K562 (cell line): ENCODE data around the gene LRIT3. TPM values are rescaled to one million over a fixed set of nuclear protein-coding genes. Genes with fewer than 3 reads are reported as not detected.

Source experiments
- ATAC-seq: fragments of 200-7000 bp; cut with Tn5 transposase; 3 replicates; pipeline ENCODE4 v1.9.1; 2020; ENCODE audit warnings: moderate library complexity
- BruUV-seq: library from RNA; stranded (reverse); fragments of 400-500 nt; replicated peaks from 2 replicates; lab custom pipeline; 2021; lab: Mats Ljungman, UMichigan
- CTCF ChIA-PET: fragments of 300-600 bp; formaldehyde crosslinking; extraction: SDS; loops from one replicate; lab custom pipeline; 2021; ENCODE audit warnings: low intra/inter-chr PET ratio; lab: Yijun Ruan, JAX
- POLR2A ChIA-PET: fragments of 300-600, 350-650 bp; sonication (Branson Sonifier 250); formaldehyde crosslinking; extraction: SDS; loops from one replicate; lab custom pipeline; 2021; ENCODE audit warnings: antibody characterized with exemption, inconsistent platforms; lab: Yijun Ruan, JAX
- DNase-seq, 4 experiments: peaks; one replicate each; pipeline versions ENCODE4 v3.0.0 to v3.0.0-alpha.2; 2011 to 2018; ENCODE audit warnings: low spot score in 3 of 4, mixed read lengths in 3 of 4; ENCODE audit errors: extremely low read depth in 1 of 4
- FAIRE-seq: peaks from 2 replicates; lab custom pipeline; 2011; peaks lifted over from hg19 to GRCh38; lab: Jason Lieb, UNC
- H2AFZ ChIP-seq: 2 replicates; pipeline ENCODE4 v1.6.0; 2011; ENCODE audit warnings: low read depth, low read length, control low read depth, inconsistent platforms
- H3K27ac ChIP-seq: fragments of 200-600 bp; 3 replicates; pipeline ENCODE4 v1.8.0; 2011; ENCODE audit warnings: low read depth, mild to moderate bottlenecking, control low read depth, inconsistent platforms, low read length, moderate library complexity, mixed read lengths; ENCODE audit errors: extremely low read depth
- H3K27me3 ChIP-seq, 2 experiments: fragments of 300-600 bp in 1 of 2; 2 replicates in 1 of 2; 3 replicates in 1 of 2; pipeline versions ENCODE4 v1.6.0 to v1.8.0; 2011; ENCODE audit warnings: inconsistent platforms in 2 of 2, low read length in 2 of 2, mild to moderate bottlenecking in 1 of 2, mixed read lengths in 1 of 2, moderate library complexity in 1 of 2; ENCODE audit not compliant: control insufficient read depth in 2 of 2, insufficient read depth in 2 of 2
- H3K36me3 ChIP-seq: fragments of 300-600 bp; 3 replicates; pipeline ENCODE4 v1.8.0; 2011; ENCODE audit warnings: mild to moderate bottlenecking, low read length, inconsistent platforms; ENCODE audit not compliant: control insufficient read depth, insufficient read depth
- H3K4me1 ChIP-seq, 2 experiments: fragments of 200-600 bp in 1 of 2; replicated peaks in 1 of 2; 2 replicates in 1 of 2; 3 replicates in 1 of 2; pipeline versions ENCODE4 v1.5.1 to v1.8.0; 2011; ENCODE audit warnings: inconsistent platforms in 2 of 2, low read length in 2 of 2, mild to moderate bottlenecking in 1 of 2, mixed read lengths in 1 of 2, moderate library complexity in 1 of 2; ENCODE audit not compliant: control insufficient read depth in 2 of 2, insufficient read depth in 2 of 2
- H3K4me2 ChIP-seq: 2 replicates; pipeline ENCODE4 v1.6.1; 2011; ENCODE audit warnings: low read length, control low read depth, inconsistent platforms, mixed read lengths; ENCODE audit not compliant: insufficient read depth
- H3K4me3 ChIP-seq: fragments of 200-600 bp; sonication (generic), shearing (Covaris generic); 2 replicates; pipeline ENCODE4 v1.5.1; 2016; ENCODE audit warnings: control low read depth, inconsistent platforms
- H3K79me2 ChIP-seq: fragments of 200-600 bp; 3 replicates; pipeline ENCODE4 v1.8.0; 2011; ENCODE audit warnings: low read length, inconsistent platforms; ENCODE audit not compliant: control insufficient read depth, insufficient read depth
- H3K9ac ChIP-seq, 2 experiments: 2 replicates each; pipeline versions ENCODE4 v1.6.0 to v1.6.1; 2011; ENCODE audit warnings: low read depth in 2 of 2, low read length in 2 of 2, control low read depth in 1 of 2, inconsistent platforms in 1 of 2, mild to moderate bottlenecking in 1 of 2, mixed read lengths in 1 of 2; ENCODE audit not compliant: insufficient read depth in 1 of 2
- H3K9me1 ChIP-seq: one replicate; pipeline ENCODE4 v1.6.0; 2011; ENCODE audit warnings: inconsistent platforms, mild to moderate bottlenecking, low read length, moderate library complexity; ENCODE audit not compliant: control insufficient read depth, insufficient read depth
- H3K9me3 ChIP-seq: replicated peaks from 2 replicates; pipeline ENCODE4 v1.5.1; 2011; ENCODE audit warnings: low read depth, low read length, inconsistent platforms; ENCODE audit not compliant: control insufficient read depth, insufficient read depth
- H4K20me1 ChIP-seq: replicated peaks from 2 replicates; pipeline ENCODE4 v1.6.1; 2011; ENCODE audit warnings: low read length, inconsistent platforms, mixed read lengths; ENCODE audit not compliant: control insufficient read depth, insufficient read depth
- ADNP ChIP-seq: fragments of 200-800 bp; sonication (Bioruptor generic); IDR thresholded peaks from 2 replicates; pipeline ENCODE4 v1.6.1; 2016; ENCODE audit warnings: missing genetic modification characterization, missing compliant biosample characterization
- C11orf30 ChIP-seq: fragments of 450-650 bp; IDR thresholded peaks from 2 replicates; pipeline ENCODE4 v1.6.1; 2016; ENCODE audit warnings: low read depth, mild to moderate bottlenecking
- DNMT1 ChIP-seq: fragments of 450-650 bp; IDR thresholded peaks from 2 replicates; pipeline ENCODE4 v1.6.1; 2016; ENCODE audit warnings: antibody characterized with exemption, mild to moderate bottlenecking
- ELF1 ChIP-seq: fragments of 200-800 bp; sonication (Bioruptor generic); IDR thresholded peaks from 2 replicates; pipeline ENCODE4 v1.6.1; 2016; ENCODE audit warnings: missing genetic modification characterization, missing compliant biosample characterization
- ELK1 ChIP-seq: sonication (generic); formaldehyde crosslinking; IDR thresholded peaks from 2 replicates; pipeline ENCODE4 v1.8.1; 2022; ENCODE audit warnings: missing genetic modification reagents
- ETV5 ChIP-seq: sonication (generic); formaldehyde crosslinking; IDR thresholded peaks from 2 replicates; pipeline ENCODE4 v1.4.0; 2020; ENCODE audit warnings: low read depth, mild to moderate bottlenecking, missing genetic modification reagents
- MAFG ChIP-seq: fragments of 450-650 bp; conservative IDR thresholded peaks from 2 replicates; pipeline ENCODE4 v1.6.1; 2016; ENCODE audit warnings: missing genetic modification characterization, missing compliant biosample characterization
- MAFK ChIP-seq: IDR thresholded peaks from 2 replicates; pipeline ENCODE4 v1.6.1; 2011; ENCODE audit warnings: low read length, improper control_type of control experiment
- NCOA4 ChIP-seq: fragments of 450-650 bp; IDR thresholded peaks from 2 replicates; pipeline ENCODE4 v1.6.1; 2018; ENCODE audit warnings: mild to moderate bottlenecking; ENCODE audit not compliant: partially characterized antibody
- RBM34 ChIP-seq: fragments of 200-400 bp; formaldehyde crosslinking; IDR thresholded peaks from 2 replicates; pipeline ENCODE4 v1.6.1; 2018; ENCODE audit warnings: low read length, borderline replicate concordance; ENCODE audit not compliant: insufficient read depth
- WGBS: fragments of 100-300 bp; shearing (Covaris generic); methylation state at CpG from one replicate; pipeline ENCODE4 v1.1.6; 2016; ENCODE audit warnings: low coverage, mixed read lengths; ENCODE audit not compliant: insufficient coverage; ENCODE audit errors: missing lambda C conversion rate; 5-methylcytosine and 5-hydroxymethylcytosine counted together
- in situ Hi-C: fragments of 300-500 bp; cut with MboI; formaldehyde crosslinking; loops from 4 replicates; pipeline ENCODE4 v1.15.0; 2018; ENCODE audit warnings: inconsistent platforms, mixed read lengths
- intact Hi-C: fragments of 100-400 bp; cut with micrococcal nuclease; formaldehyde crosslinking; loops from 2 replicates; pipeline ENCODE4 v1.14.2; 2022
- polyA plus RNA-seq, 8 experiments: library from polyadenylated mRNA; depleted of rRNA in 4 of 8; stranded (reverse) in 5 of 8; unstranded in 3 of 8; fragments of >200 nt; fragmentation: Nextera tagmentation in 2 of 8; fragmentation: Illumina TruSeq in 1 of 8; extraction: Ambion mirVana in 2 of 8; extraction: Trizol in 1 of 8; gene quantifications; 2 replicates each; pipeline versions ENCODE4 v1.2.1 to v1.2.3, GENCODE V29; 2011 to 2014; ENCODE audit warnings: inconsistent platforms in 1 of 8, missing spikeins in 1 of 8
- total RNA-seq, 7 experiments: library from RNA; depleted of rRNA in 6 of 7; stranded (reverse); fragments of >200 nt in 6 of 7; fragmentation: Illumina TruSeq in 2 of 7; extraction: Trizol in 2 of 7; gene quantifications; 2 replicates each; pipeline versions ENCODE4 v1.2.1 to v1.2.3, GENCODE V29; 2011 to 2021; ENCODE audit warnings: low replicate concordance in 1 of 7

Gene LRIT3
- total and polyA plus RNA-seq, 9 of the 15 experiments (the other 6 are each of a cell fraction or from before 2014, with no cell fraction given), result 0.04 to 0.10 (median 0.04) TPM; not detected in 4

DNA sequence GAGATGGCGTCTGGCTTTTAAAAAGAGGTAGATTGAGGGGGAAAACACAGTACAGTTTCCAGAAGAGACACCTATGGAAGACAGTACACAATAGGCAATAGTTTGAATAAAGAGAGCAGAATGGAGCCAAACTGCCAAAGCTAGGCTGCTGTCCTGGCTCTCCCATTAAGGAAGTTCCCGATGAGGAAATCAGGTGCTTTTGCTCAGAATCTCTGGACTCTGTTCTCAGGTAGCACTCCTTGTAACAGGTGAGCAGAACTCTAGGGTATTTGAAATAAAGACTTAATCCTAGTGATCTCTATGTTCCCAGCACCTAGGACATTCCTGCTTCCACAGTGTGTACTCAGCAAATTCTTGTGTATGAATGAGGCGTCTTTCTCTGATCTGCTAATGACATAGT is 66.4 kb downstream of the LRIT3 start:
- FAIRE-seq (no peak), DNase-seq (no peak), ATAC-seq (no peak)
- H3K9me3 ChIP-seq, result no peaks in the 10 kb centered on the region
- intact Hi-C loops (no loop called here), in situ Hi-C loops (no loop called here)
- no TSS peak for BruUV-seq
- POLR2A ChIA-PET, result interaction anchor here (1.1 kb wide), 1 partner anchor 14 kb away, joined by 3 read pairs; no protein-coding TSS in a partner anchor
- no peaks in the 10 kb centered on the region; a peak in 1 of 5 replicates for H3K27me3 ChIP-seq
- peak overlapping the region; percentile 8; the same call in 1 of the 2 replicates for H2AFZ ChIP-seq
- no peak overlapping the region for H3K9ac ChIP-seq
- 24% methylated on average over 3 of the region's 3 CpGs for WGBS
- H3K79me2 ChIP-seq, result no peaks in the 10 kb centered on the region
- H4K20me1 ChIP-seq, result no peaks in the 10 kb centered on the region
- no peaks in the 10 kb centered on the region for H3K36me3 ChIP-seq
- H3K4me3 ChIP-seq, result no peak overlapping the region
- CTCF ChIA-PET, result interaction anchor here (0.6 kb wide), 1 partner anchor 1078 kb away, joined by 3 read pairs; no protein-coding TSS in a partner anchor
- H3K27ac ChIP-seq, result no peak overlapping the region
- H3K9me1 ChIP-seq, result no peaks in the 10 kb centered on the region
- H3K4me1 ChIP-seq, result peaks cover 0 to 16% of the 10 kb centered on the region in 2 experiments; a peak in 3 of 5 replicates
- H3K4me2 ChIP-seq, result peak overlapping the region; percentile 10; the same call in 1 of the 2 replicates
- TF ChIP-seq ETV5 (CRISPR knock-in tag), result no peak
- no peak for TF ChIP-seq MAFK
- no peak for TF ChIP-seq NCOA4
- TF ChIP-seq, all 486 proteins: peak for 0

GRCh38 chr4:109915385-109916026 is 67.6 kb downstream of the LRIT3 start:
- ChIA-PET CTCF (no interaction called here), POLR2A (interaction anchor here (1.1 kb wide), 2 partner anchors 16 to 74 kb away, joined by 3 read pairs; no protein-coding TSS in a partner anchor)
- 29% methylated on average over 8 of the region's 8 CpGs for WGBS
- no peaks in the 10 kb centered on the region for H3K36me3 ChIP-seq
- no peak overlapping the region for H2AFZ ChIP-seq
- H3K27ac ChIP-seq, result no peak overlapping the region
- in situ Hi-C loops, result no loop called here
- ATAC-seq (no peak), DNase-seq (no peak), FAIRE-seq (no peak)
- no peak overlapping the region for H3K9ac ChIP-seq
- no peak overlapping the region for H3K4me3 ChIP-seq
- H3K27me3 ChIP-seq, result no peaks in the 10 kb centered on the region; a peak in 1 of 5 replicates
- intact Hi-C loops, result no loop called here
- H3K4me1 ChIP-seq, result peaks cover 0 to 16% of the 10 kb centered on the region in 2 experiments; a peak in 3 of 5 replicates
- no peaks in the 10 kb centered on the region for H3K9me3 ChIP-seq
- H3K9me1 ChIP-seq, result no peaks in the 10 kb centered on the region
- H3K79me2 ChIP-seq, result no peaks in the 10 kb centered on the region
- H3K4me2 ChIP-seq, result no peak overlapping the region
- no peaks in the 10 kb centered on the region for H4K20me1 ChIP-seq
- BruUV-seq, result no TSS peak
- peak; percentile 39; the same call in 1 of the 2 replicates for TF ChIP-seq C11orf30
- TF ChIP-seq DNMT1, result no peak
- TF ChIP-seq ELK1, result no peak
- peak; percentile 65 for TF ChIP-seq MAFG
- TF ChIP-seq ADNP (tag), result no peak
- no peak for TF ChIP-seq ELF1 (tag)
- TF ChIP-seq RBM34, result no peak
